ENCODE measurements around the gene FGFRL1.

- no peak for TF ChIP-seq CTCF (IDR thresholded peaks at IDR 0.05)
- TF ChIP-seq POLR2A (IDR thresholded peaks at IDR 0.05) = no peak
Measured at GRCh38 chr4:1004557-1005485, 6.6 kb upstream of the FGFRL1 start.

Data from testis (tissue), 2 donors.